PFSK-1 (cell line): ENCODE data around the gene COL21A1.

Experiments
- FOXP2 ChIP-seq: optimal IDR thresholded peaks from 2 replicates; pipeline ENCODE3; 2011; ENCODE audit warnings: borderline replicate concordance, control low read depth, inconsistent platforms; ENCODE audit not compliant: insufficient read depth; ENCODE audit errors: extremely low read length, extremely low read depth
- POLR2AphosphoS5 ChIP-seq: IDR thresholded peaks from 2 replicates; pipeline ENCODE4 v1.6.1; 2012; ENCODE audit warnings: low read depth, mild to moderate bottlenecking, control low read depth, low read length, moderate library complexity
- SIN3A ChIP-seq: IDR thresholded peaks from 2 replicates; pipeline ENCODE4 v1.6.1; 2012; ENCODE audit warnings: mild to moderate bottlenecking, low read length, moderate library complexity, borderline replicate concordance; ENCODE audit not compliant: insufficient read depth
- TAF1 ChIP-seq: IDR thresholded peaks from 2 replicates; pipeline ENCODE4 v1.6.1; 2012; ENCODE audit warnings: low read length, control low read depth, borderline replicate concordance; ENCODE audit not compliant: insufficient read depth
- TF ChIP-seq, protein P1 (sequence below), 2 experiments: IDR thresholded peaks; 2 replicates each; pipeline versions ENCODE4 v1.6.1 to v1.8.0; 2011 to 2012; ENCODE audit warnings: low read depth in 2 of 2, low read length in 2 of 2, control low read depth in 1 of 2, inconsistent platforms in 1 of 2, mild to moderate bottlenecking in 1 of 2, moderate library complexity in 1 of 2; ENCODE audit not compliant: insufficient read depth in 1 of 2

The COL21A1 gene

GRCh38 chr6:56155634-56156141 lies 91.7 kb downstream of the COL21A1 start:
- no peak for TF ChIP-seq SIN3A
- no peak for TF ChIP-seq POLR2AphosphoS5
- TF ChIP-seq, protein P1, sequence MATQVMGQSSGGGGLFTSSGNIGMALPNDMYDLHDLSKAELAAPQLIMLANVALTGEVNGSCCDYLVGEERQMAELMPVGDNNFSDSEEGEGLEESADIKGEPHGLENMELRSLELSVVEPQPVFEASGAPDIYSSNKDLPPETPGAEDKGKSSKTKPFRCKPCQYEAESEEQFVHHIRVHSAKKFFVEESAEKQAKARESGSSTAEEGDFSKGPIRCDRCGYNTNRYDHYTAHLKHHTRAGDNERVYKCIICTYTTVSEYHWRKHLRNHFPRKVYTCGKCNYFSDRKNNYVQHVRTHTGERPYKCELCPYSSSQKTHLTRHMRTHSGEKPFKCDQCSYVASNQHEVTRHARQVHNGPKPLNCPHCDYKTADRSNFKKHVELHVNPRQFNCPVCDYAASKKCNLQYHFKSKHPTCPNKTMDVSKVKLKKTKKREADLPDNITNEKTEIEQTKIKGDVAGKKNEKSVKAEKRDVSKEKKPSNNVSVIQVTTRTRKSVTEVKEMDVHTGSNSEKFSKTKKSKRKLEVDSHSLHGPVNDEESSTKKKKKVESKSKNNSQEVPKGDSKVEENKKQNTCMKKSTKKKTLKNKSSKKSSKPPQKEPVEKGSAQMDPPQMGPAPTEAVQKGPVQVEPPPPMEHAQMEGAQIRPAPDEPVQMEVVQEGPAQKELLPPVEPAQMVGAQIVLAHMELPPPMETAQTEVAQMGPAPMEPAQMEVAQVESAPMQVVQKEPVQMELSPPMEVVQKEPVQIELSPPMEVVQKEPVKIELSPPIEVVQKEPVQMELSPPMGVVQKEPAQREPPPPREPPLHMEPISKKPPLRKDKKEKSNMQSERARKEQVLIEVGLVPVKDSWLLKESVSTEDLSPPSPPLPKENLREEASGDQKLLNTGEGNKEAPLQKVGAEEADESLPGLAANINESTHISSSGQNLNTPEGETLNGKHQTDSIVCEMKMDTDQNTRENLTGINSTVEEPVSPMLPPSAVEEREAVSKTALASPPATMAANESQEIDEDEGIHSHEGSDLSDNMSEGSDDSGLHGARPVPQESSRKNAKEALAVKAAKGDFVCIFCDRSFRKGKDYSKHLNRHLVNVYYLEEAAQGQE (IDR thresholded peaks at IDR 0.05; ENCODE audit: insufficient read depth in 1 of 2, low read depth in 2 of 2, low read length in 2 of 2) = no peak
- no peak for TF ChIP-seq FOXP2
- no peak for TF ChIP-seq TAF1

GRCh38 chr6:56154076-56154475 lies 93.3 kb downstream of the COL21A1 start:
- no peak for TF ChIP-seq TAF1
- TF ChIP-seq, protein P1 (IDR thresholded peaks at IDR 0.05; ENCODE audit: insufficient read depth in 1 of 2, low read depth in 2 of 2, low read length in 2 of 2) = no peak
- TF ChIP-seq SIN3A = no peak
- TF ChIP-seq FOXP2 = no peak
- no peak for TF ChIP-seq POLR2AphosphoS5

GRCh38 chr6:56152611-56153010 lies 94.8 kb downstream of the COL21A1 start:
- TF ChIP-seq POLR2AphosphoS5 = no peak
- TF ChIP-seq FOXP2 = no peak
- TF ChIP-seq, protein P1 (IDR thresholded peaks at IDR 0.05; ENCODE audit: insufficient read depth in 1 of 2, low read depth in 2 of 2, low read length in 2 of 2) = no peak
- no peak for TF ChIP-seq TAF1
- TF ChIP-seq SIN3A = no peak

DNA sequence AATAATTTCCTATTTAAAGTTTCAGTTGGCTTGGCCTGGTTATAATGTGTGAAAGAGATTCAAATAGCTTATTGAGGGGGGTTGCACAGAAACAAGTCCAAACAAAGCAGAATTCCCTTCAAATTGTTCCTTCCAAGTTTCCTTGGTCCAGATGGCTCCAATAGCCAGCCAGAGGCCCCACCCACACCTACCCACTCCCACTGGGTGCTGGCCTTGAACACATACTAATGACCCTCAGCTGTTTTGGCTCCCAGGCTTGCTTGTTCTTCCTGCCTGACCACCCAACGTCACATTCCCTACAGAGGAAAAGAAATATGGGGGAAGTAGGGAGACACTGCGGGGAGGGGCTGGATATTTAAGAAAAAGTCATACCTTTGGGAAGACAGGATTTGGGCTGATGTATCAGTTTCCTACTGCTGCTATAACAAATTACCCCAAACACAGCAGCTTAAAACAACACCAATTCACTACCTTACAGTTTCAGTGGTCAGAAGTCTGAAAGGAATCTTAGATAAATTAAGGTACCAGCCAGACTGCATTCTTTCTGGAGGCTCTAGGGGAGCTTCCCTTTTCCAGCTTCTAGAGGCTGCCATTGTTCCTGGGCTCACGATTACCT lies 95.7 kb downstream of the COL21A1 start:
- TF ChIP-seq TAF1 = no peak
- TF ChIP-seq, protein P1 (IDR thresholded peaks at IDR 0.05; ENCODE audit: insufficient read depth in 1 of 2, low read depth in 2 of 2, low read length in 2 of 2) = no peak
- TF ChIP-seq FOXP2 = no peak
- TF ChIP-seq POLR2AphosphoS5 = no peak
- TF ChIP-seq SIN3A = no peak
